Putamen (tissue), 1 donor: Measurements from ENCODE around the gene GNB5.

Source experiments
- DNase-seq: peaks from one replicate; pipeline ENCODE4 v3.0.0-alpha.2; 2016; ENCODE audit warnings: low spot score

Gene GNB5

DNA sequence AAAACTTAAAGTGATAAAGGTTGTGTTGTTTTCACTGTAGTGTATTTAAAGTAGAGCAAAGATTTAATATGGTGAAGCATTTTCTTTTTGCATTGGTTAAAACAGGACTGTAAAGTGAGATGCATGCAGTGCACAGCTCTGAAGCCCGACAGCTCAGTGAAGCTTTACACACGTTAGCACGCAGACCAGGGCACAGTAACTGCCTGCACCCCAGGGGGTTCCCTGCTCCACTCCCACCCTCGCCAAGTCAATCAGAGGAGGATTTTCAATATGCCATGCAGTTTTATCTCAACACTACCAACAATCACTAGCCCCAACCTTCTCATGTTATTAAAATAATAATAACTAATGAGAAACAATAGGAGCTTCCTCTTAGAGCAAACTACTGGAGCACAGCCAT is 50.5 kb downstream of the GNB5 start:
- no peak for DNase-seq

GRCh38 chr15:52139599-52140462 is 51.4 kb downstream of the GNB5 start:
- DNase-seq = peak; percentile 58

DNA sequence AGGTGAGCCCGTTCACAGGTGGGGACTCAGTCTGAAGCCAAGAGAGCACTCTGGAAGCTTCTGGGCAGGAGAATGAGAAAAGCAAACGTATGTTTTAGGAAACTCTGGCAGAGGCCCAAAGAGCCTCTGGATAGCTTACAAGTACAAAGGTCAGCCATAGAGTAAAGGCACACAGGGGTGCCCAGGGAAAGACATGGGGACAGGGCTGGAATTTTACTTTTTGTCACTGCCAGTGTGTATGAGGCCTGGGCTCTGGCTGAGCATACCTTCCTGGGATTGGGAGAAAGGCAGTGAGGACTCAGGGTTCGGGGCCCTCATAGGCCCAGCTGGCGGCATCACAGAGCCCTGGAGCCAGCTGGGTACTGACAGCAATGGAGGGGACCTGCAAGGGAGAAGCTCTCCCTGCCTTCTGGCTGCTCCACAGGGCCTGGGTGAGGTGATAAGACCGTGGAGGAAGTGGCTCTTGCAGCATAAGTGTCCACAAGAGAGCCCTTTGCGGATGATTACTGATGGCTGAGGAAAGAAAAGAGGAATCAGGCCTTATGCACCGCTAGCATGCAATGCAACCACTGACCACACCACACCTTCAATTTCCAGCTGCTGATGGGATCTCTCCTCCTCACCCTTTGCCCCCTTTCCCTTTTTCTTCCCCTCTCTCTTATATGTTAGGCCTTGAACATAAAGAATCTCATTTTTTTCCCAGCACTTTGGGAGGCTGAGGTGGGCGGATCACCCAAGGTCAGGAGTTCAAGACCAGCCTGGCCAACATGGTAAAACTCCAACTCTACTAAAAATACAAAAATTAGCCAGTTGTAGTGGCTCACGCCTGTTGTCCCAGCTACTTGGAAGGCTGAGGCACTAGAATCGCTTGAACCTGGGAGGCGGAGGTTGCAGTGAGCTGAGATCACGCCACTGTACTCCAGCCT is 53.5 kb downstream of the GNB5 start:
- no peak for DNase-seq

DNA sequence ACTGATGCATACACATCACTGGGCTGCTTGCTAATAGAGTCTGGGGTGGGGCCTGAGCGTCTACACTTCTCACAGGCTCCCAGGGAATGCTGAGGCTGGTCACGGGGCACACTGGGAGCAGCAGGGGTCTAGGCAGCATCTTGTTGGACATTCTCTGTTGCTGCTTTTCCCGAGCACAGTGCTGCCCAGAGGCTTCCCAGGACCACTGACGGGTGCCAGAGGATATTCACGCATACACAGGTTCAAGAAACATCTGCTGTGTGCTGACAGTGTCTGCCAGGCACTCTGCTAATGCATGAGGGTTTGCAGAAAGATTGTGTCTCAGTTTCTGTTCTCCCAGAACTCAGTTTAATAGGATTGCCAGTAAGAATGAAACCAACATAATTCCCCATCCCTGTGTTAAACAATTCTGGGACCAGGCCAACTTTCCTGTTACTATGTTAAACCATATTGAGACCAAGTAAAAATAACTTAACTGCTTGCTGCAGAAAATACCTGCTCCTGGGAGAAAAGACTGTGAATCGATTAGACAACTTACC is 54.7 kb downstream of the GNB5 start:
- no peak for DNase-seq

GRCh38 chr15:52134502-52135144 is 56.6 kb downstream of the GNB5 start:
- no peak for DNase-seq

DNA sequence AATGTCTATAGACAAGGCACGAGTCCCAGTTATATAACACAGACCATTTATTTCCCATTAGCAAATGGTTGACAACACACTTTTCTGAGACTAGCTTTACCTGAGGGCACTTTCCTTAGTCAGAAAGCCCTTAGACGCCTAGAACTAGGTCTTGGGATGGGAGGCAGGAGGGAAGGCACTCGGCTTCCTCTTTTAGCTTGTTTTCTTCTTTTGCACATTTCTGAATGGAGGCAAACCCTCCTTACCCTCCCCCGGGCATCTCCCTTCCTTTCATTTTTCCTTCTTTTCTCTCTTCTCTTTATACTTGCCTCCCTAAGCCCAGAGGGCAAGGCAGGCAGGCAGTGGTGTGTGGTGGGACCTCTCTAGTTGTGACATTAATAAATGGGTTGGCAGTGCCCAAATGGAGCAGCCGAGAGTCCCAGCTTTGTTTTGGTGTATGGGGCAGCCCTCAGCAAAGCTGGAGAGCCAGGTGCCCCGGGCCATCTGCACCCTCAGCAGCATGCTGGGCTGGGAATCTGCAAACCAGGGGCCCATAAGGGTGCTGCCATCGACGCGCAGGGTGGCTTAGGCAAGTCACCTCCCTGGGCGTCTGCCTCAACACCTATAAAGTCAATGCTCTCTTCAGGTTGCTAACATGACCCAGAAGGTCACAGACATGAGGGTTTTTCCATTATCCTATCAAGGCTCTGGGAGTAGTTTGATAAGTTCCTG is 57.5 kb downstream of the GNB5 start:
- no peak for DNase-seq

DNA sequence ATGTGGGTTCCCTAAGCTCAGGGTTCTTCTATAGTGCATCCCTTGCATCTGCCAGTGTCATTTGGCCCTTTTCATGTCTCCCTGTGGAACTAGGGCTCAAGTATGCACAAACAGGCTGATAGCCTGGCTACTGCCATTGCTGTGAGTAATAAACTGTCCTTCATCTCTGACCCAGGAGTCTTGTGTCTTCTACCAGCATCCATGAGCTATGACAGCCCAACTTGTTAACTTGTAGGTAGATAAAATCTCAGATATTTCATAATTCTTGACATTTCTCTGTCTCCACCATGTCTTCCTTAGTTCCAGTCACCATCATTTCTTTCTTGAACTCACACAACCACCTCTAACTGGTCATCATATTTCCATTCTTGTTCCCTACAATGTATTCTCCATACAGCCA is 59.1 kb downstream of the GNB5 start:
- no peak for DNase-seq

GRCh38 chr15:52128568-52128967 is 62.6 kb downstream of the GNB5 start:
- DNase-seq = no peak

GRCh38 chr15:52124270-52124880 is 66.8 kb downstream of the GNB5 start:
- DNase-seq = no peak

DNA sequence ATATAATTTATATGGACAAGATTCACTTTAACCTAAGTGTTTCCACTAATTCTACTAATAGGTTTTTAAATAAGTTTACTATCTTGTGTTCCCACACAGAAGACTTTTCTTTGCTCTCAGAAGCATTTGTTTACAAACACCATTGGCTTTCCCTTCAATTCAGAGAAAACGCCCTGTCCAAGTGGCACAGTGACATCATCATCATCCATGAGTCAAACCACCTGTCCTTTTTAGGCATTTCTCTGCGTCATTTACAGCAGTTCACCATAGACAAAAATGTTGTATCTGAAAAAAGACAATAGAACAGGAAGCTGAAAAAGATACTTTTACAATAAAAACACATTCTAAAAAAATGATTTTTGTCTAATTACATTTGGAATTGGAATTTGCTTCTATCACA is 69.3 kb downstream of the GNB5 start:
- no peak for DNase-seq

GRCh38 chr15:52121006-52121405 is 70.2 kb downstream of the GNB5 start:
- no peak for DNase-seq

GRCh38 chr15:52120488-52120887 is 70.7 kb downstream of the GNB5 start:
- DNase-seq = no peak

DNA sequence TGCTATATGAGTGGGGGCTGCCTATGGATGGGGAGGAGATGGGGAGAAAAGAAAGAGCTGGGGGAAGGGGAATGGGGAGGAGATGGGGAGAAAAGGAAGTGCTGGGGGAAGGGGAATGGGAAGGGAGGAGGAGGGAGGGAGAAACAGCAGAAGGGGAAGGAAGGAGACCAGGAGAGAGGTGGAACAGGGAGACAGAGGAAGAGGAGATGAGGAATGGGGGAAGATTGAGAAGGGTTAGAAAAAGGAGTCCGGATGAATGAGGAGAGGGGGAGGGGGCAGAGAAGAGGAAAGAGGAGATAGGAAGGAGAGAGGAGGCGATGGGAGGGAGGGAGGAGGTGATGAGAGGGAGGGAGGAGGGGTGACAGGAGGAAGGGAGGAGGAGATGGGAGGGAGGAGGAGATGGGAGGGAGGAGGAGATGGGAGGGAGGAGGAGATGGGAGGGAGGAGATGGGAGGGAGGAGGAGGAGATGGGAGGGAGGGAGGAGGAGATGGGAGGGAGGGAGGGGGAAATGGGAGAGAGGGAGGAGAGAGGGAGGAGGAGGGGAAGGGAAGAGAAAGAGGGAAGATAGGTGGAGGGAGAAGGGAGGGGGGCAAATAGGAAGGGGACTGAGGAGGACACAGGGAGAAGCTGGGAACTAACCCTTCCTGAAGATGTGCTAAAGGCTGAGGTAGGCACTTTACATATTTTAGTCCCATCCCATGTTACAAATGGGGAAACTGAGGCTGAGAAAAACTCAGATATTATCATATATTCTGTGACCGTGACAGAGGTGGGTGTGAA is 72.0 kb downstream of the GNB5 start:
- DNase-seq = no peak

DNA sequence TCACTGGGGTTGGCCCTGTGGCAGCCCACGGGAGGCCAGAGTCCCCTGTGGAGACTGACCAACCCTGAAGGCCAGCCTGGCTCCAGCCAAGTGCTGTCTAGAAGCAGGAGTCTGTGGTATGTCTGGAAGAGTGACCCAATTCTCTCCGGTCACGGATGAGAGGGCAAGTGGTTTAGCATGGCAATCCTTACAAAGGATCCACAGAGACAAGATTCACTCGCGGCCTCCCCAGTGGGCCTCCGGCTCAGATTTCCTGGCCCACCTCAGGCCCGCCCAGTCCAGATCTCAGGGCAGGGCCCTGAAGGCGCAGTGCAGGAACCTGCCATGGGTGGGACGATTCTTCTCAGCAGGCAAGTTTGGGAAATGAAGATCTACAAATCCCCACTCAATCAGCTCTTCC is 73.6 kb downstream of the GNB5 start:
- no peak for DNase-seq

DNA sequence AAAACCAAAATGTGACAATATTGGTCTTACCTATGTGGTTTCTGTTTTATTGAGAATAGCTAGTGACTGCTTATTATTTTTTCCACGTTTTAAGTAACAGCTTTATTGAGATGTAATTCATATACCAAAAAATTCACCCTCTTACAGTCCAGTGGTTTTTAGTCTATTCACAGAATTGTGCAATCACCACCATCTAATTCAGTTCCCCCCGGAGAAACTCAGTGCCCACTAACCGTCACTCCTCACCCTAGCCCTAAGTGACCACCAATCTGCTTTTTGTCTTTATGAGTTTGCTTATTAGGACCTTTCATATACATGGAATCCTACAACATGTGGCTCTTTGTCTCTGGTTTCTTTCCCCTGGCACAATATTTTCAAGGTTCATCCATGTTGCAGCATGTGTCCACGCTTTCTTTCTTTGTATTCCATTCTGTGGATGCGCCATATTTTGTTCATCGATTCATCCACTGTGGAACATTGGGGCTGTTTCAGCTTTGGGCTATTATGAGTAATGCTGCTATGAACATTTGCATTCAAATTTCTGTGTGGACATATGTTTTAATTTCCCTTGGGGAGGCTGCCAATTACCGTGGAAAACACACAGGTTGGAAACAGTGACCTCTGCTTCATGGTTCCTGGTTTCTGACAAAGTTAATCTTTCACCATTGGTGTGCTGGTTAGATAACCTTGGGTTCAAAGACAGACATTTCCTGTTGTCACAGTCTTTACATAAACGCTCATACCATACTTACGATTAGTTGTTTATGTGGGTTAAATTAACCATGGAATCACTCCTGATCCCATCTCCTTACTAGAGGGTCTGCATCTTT is 75.4 kb downstream of the GNB5 start:
- DNase-seq = no peak

GRCh38 chr15:52114261-52115055 is 76.7 kb downstream of the GNB5 start:
- peak; percentile 79 for DNase-seq

DNA sequence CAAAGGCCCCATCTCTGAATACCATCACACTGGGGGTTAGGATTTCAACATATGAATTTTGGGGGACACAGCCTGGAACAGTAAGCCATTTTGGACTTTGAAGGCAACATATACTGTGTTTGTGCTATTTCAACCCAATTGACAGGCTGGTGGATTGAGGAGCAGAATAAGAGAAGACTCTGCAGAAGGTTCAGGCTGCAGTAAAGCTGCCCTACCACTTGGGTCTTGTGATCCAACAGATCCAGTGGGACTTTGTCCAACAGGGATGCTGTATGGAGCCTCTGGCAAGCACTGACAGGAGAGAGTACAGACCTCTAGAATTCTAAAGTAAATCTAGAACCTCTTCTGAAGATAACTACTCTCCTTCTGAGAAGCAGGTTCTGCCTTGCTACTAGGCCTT is 77.5 kb downstream of the GNB5 start:
- DNase-seq = no peak

DNA sequence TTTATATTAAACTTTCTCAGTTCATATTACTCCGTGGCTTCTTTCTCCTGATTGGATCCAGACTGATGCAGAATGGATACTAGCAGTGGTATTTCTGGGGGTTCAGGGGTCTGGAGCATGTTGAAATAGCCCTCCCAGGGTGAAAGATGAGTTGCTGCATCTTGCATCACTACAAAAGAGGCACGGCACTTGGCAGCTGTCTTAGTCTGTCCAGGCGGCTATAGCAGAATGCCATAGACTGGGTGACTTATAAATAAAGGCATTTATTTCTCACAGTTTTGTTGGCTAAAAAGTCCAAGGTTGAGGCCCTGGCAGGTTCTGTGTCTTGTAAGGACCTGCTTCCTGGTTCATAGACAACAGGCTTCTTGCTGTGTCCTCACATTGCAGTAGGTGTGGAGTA is 78.0 kb downstream of the GNB5 start:
- DNase-seq = no peak
